GM21619 (cell line): ENCODE measurements around the gene CRACDL.

Experiments
- ATAC-seq: cut with Tn5 transposase; IDR thresholded peaks from one replicate; pipeline ENCODE4 v1.9.1; 2021; ENCODE audit not compliant: unreplicated experiment

The CRACDL gene

DNA sequence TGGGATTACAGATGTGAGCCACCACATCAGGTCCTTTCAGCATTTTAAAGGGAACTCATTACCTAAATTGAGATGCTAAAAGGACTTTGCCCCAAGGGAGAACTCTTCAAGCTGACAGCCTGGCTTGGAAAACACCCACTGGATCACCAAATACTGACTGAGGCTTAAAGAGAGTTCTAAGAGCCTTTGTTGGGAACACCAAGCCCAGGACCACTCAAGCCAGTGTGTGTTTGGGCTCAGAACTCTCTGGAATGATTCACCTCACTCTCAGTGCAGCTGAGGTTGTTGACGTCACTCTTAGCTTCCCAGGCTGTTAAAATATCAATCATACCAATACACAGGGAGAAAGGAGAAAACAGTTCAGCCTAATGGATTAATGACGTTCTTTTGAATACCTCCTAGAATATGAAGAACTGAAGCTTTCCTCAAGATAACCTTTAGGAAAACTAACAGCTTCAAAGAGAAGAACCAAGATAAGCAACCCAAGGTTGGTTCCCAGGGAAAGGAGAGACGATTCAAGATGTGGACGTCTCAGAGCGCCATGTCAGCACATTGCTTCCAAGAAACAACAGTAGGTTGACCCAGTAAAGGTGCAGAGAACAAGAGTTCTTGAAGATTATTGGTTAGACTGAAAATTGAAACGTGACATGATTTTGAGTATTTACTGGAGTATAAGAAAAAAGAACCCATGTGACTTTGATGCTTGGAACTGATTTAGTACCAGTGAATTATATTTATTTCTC lies 157.1 kb downstream of the CRACDL start:
- ATAC-seq, result no peak

- no peak for ATAC-seq
These were observed 157.9 kb downstream of the CRACDL start for GRCh38 chr2:98778151-98778550.

DNA sequence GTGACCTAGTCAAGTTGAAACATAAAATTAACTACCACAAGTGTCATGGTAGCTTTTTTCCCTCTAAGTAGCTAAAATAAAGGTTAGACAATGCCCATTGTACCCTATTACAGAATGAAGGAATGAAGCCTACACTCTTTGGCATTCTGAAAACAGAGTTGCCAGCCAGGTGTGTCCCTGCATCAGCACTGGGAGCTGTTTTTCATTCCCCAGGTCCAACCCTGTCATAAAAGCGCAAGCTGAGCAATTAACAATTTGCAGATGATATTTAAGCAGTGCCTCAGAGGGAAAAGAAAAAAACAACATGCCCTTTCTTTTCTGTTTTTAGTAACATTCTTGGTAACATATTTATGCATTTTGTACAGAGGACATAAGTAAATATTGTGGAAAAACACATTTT lies 158.3 kb downstream of the CRACDL start:
- ATAC-seq, result no peak

GRCh38 chr2:98777076-98777475 lies 158.9 kb downstream of the CRACDL start:
- ATAC-seq, result no peak

GRCh38 chr2:98776136-98776535 lies 159.9 kb downstream of the CRACDL start:
- ATAC-seq, result no peak

DNA sequence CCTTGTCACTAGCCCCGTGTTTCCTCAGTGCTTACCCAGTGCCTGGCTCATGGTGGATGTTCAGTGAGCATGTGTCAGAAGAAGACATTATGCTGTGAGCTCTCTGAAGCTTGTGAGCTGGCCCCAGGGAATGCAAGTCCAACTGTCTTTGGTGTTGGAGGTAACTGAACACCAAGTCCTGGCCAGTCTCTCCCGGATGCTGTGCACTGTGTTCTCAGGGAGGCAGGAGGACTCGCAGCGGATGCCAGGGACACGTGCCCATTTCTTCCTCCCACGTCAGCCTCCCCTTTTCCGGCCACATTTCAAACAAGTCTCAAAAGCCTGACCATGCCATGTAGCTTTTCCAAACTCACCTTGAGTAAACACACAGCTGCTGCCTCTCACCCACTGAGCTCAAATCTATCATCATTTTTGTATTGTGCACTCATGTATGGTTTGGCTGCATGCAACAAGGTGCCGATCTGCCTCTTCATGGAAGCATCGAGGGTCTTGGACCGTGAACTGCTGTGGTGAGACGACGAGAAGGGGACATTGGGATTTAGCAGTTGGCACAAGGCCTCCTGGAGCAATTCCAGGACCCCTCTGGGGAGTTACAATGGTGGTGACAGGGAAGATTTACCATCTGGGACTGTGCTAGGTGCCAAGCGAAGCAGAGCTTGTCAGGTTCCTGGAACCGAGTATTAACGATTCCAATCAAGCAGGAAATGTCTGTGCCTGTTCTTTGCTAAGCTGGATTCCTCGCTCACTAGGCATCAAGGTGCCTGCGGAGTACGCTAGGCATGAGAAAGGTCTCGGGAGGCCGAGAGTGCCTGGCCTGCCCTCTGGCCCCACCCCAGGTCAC lies 160.7 kb downstream of the CRACDL start:
- ATAC-seq, result no peak

DNA sequence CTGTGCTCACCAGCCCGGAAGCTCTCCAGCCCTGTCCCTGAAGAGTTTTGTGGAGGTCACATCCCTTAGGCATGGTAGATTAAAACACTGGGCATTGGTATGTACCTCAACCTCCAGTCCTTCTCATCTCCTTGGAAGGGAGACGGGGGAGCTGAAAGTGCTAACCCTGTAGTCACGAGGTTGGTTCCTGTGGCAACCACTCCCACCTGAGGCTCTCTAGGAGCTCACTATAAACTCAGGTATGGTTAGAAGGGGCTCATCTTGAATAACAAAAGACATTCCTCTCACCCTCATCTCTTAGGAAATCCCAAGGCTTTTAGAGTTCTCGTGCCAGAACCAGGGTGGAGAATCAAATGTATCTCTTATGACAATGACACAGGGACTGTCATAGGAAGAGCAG lies 162.1 kb downstream of the CRACDL start:
- ATAC-seq, result no peak

DNA sequence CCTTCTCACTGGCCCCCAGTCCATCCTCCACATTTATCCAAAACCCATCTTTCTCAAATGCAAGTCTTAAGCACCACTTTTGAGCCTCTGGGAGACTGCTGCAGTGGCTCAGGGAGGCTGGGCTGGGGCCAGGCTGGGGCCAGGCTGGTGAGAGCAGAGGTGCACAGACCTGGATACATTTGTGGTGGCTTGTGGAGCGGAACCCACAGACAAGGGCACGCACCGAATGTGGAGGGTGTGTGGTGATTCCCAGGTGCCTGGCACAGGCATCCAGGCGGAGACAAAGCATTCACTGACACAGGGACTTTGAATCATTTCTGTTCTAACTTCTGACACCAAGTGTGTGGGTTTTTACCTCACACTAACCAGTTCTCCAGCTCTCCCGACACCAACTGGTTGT lies 162.9 kb downstream of the CRACDL start:
- ATAC-seq, result no peak

DNA sequence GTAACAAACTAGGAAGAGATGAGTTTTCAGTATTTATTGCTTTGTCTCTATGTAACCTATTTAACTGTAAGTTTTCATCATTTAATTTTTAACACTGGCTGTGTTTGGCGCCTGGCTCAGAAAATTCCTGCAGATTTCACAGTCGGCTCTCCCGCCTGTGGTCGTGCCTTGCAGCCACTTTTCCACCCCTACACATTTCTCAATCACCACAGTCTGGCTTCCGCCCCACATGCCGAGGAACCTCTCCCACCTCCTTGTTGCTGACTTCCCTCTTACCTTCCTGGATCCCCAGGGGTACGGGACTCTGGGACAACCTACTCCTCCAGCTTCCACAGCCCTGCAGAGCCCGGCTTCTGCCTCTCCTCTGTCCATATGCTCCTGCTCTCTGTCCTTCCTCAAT lies 163.5 kb downstream of the CRACDL start:
- no peak for ATAC-seq

DNA sequence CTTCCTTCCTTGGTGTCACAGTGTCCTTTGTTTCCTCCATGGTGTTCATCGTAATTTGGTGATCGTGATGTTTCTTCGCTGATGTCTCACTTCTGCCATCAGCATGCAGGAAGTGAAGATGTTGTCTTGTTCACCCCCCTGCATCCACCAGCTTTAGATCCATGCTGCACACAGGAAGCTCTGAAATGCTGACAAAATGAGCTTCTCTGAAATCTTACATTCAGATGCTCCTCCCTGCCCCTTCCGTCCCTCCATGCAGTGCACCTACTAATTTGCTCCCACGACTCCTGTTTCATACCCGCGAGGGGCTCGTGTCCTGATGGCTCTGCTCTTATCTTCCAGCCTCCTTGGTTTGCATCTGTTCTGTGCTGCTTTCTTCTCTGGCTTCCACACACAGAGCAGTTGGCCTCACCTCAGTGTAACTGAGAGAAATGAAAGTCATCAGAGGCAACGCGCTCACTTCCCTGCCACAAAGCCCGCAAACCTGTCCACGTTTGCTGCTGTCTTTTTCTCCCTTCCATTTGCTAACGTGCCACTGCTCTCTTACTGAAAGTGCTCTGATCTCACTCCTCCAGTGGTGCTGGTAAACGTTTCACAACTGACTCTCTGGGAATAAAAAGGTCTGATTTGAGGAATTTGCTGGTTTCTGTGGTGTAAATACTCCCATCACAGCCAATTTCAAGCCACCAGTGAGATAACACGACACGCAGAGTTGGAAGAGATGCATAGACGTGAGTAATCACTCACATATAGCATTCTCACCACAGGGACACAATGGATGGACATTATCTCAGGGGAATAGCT lies 164.1 kb downstream of the CRACDL start:
- ATAC-seq, result no peak

GRCh38 chr2:98771264-98771663 lies 164.8 kb downstream of the CRACDL start:
- ATAC-seq, result no peak

GRCh38 chr2:98769784-98770183 lies 166.2 kb downstream of the CRACDL start:
- ATAC-seq, result no peak

DNA sequence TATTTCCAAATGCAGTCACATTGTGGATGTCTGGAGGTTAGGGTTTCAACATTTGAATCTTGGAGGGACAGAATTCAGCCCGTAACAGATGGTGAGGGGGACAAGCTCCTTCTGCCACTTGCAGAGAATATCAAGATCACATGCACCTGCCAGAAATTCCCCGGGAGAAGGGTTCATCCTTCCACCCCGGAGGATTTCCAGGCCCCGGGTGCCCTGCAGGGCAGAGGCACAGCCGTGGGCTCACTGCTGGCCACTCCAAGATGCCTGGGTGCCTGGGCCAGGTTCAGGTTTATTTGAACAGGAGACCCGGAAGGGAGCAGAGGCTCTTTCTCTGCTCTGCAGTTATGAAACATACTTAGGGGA lies 166.9 kb downstream of the CRACDL start:
- no peak for ATAC-seq

DNA sequence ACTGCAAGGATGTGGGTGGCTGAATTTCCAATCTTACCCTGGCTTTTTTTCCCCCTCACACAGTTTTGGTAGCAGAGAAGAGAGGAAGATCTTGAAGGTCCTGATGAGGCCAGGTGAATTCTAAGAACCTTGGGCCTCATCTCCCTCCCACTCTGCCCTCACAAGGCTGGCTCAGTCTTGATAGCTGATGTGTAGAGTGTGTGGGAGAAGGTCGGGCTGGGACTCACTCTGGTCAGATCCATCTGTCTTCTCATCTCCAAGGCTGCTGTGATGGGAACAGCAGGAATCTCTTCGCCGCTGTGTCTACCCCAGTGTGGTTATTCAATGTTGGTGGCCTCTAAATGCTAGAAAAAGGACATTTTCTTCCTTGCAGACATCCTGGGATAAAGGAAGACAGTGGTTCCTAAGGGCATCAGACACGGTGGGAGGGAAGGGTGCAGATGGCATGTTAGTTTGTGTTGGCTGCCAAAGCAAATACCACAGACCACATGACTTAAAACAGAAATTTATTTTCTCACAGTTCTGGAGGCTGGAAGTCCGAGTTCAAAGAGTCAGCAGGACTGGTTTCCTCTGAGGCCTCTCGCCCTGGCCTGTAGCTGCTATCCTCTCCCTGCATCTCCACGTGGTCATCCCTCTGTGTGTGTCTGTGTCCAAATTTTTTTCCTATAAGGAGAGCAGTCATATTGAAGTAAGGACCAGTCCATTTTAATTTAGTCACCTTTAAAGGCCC lies 167.5 kb downstream of the CRACDL start:
- no peak for ATAC-seq

GRCh38 chr2:98764499-98764898 lies 171.5 kb downstream of the CRACDL start:
- ATAC-seq, result no peak

GRCh38 chr2:98763209-98763951 lies 172.6 kb downstream of the CRACDL start:
- ATAC-seq, result no peak

DNA sequence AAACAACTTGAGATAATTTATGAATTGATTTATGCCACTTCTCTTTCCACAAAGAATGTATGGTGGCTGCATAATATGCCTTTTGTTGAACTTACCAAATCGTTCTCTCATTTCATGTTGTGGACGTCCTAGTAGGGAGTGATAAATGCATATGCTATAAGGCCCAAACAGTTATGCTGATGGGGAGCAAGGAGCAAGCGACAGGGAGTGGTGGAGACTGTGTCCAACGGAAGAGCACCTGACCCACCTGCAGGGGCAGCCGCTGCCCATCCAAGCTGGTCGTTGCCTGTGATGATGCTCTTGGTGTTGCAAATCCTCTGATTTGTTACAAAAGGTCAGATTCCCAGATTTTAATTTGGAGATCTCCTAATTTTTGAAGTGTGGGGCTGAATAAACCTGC lies 174.1 kb downstream of the CRACDL start:
- ATAC-seq, result no peak

- no peak for ATAC-seq
These were observed 174.7 kb downstream of the CRACDL start for GRCh38 chr2:98761267-98761781.

- ATAC-seq, result no peak
These were observed 176.0 kb downstream of the CRACDL start for GRCh38 chr2:98759827-98760625.
